ENCODE results near the gene CYLD.

CYLD gene

DNA sequence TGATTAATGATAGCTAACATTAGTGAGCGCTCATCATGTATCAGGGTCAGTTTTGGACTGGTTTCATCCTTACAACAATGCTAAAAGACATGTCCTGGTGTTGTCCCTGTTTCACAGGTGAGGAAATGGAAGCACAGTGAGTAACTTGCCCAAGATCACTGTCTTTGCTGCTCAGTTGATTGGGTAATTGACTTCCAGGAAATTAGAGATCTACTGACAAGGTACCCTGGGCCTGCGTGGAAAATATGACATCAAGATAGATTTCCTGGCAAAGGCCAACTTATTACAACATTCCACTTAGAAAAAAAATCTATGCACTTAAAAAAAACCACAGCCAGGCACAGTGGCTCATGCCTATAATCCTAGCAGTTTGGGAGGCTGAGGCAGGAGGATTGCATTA, 96.3 kb downstream of the CYLD start:
- ChIA-PET POLR2A (no interaction called here), CTCF (no interaction called here)
- no peak for DNase-seq (ENCODE audit: extremely low spot score)
- TF ChIP-seq SP1 (IDR thresholded peaks at IDR 0.05) (no peak), ELF4 (IDR thresholded peaks at IDR 0.05) (no peak), LEF1 (IDR thresholded peaks at IDR 0.05; ENCODE audit: borderline replicate concordance) (no peak), FOXA1 (IDR thresholded peaks at IDR 0.05) (no peak), ZNF384 (IDR thresholded peaks at IDR 0.05) (no peak), HDGF (IDR thresholded peaks at IDR 0.05; ENCODE audit: borderline replicate concordance) (no peak), BHLHE40 (IDR thresholded peaks at IDR 0.05; ENCODE audit: borderline replicate concordance) (no peak), TARDBP (IDR thresholded peaks at IDR 0.05) (no peak), FOXK2 (IDR thresholded peaks at IDR 0.05) (no peak), CTBP1 (IDR thresholded peaks at IDR 0.05; ENCODE audit: borderline replicate concordance) (no peak), ARNT (IDR thresholded peaks at IDR 0.05) (no peak), SUZ12 (IDR thresholded peaks at IDR 0.05) (no peak), FOXM1 (IDR thresholded peaks at IDR 0.05; ENCODE audit: borderline replicate concordance) (no peak), NFRKB (IDR thresholded peaks at IDR 0.05) (no peak), L3MBTL2 (conservative IDR thresholded peaks at IDR 0.05) (no peak)
- TF ChIP-seq, protein P1, sequence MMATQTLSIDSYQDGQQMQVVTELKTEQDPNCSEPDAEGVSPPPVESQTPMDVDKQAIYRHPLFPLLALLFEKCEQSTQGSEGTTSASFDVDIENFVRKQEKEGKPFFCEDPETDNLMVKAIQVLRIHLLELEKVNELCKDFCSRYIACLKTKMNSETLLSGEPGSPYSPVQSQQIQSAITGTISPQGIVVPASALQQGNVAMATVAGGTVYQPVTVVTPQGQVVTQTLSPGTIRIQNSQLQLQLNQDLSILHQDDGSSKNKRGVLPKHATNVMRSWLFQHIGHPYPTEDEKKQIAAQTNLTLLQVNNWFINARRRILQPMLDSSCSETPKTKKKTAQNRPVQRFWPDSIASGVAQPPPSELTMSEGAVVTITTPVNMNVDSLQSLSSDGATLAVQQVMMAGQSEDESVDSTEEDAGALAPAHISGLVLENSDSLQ (IDR thresholded peaks at IDR 0.05) = no peak

DNA sequence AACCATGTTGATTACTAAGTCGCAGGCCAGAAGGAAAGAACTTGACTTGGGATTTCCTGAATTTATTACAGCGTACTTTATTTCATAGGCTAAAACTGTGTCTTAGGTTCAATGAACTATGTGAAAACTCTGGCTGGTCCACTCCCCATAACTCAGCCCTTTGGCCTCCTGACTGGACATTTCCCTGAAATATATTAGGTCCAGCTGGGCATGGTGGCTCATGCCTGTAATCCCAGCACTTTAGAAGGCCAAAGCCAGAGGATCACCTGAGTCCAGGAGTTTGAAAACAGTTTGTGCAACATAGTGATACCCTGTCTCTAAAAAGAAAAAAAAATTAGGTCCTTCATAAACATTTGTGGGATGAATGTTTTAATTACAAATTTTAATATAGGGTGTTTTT, 97.0 kb downstream of the CYLD start:
- TF ChIP-seq HDGF (IDR thresholded peaks at IDR 0.05; ENCODE audit: borderline replicate concordance) (no peak), NFRKB (IDR thresholded peaks at IDR 0.05) (no peak), FOXA1 (IDR thresholded peaks at IDR 0.05) (no peak), SUZ12 (IDR thresholded peaks at IDR 0.05) (no peak), BHLHE40 (IDR thresholded peaks at IDR 0.05; ENCODE audit: borderline replicate concordance) (no peak), ZNF384 (IDR thresholded peaks at IDR 0.05) (no peak), ELF4 (IDR thresholded peaks at IDR 0.05) (no peak), ARNT (IDR thresholded peaks at IDR 0.05) (no peak), FOXK2 (IDR thresholded peaks at IDR 0.05) (no peak), L3MBTL2 (conservative IDR thresholded peaks at IDR 0.05) (no peak), TARDBP (IDR thresholded peaks at IDR 0.05) (no peak), FOXM1 (IDR thresholded peaks at IDR 0.05; ENCODE audit: borderline replicate concordance) (no peak), SP1 (IDR thresholded peaks at IDR 0.05) (no peak), LEF1 (IDR thresholded peaks at IDR 0.05; ENCODE audit: borderline replicate concordance) (no peak)
- TF ChIP-seq, protein P1 (IDR thresholded peaks at IDR 0.05) = no peak
- POLR2A ChIA-PET = no interaction called here
- CTCF ChIA-PET = no interaction called here
- DNase-seq (ENCODE audit: extremely low spot score) = no peak

DNA sequence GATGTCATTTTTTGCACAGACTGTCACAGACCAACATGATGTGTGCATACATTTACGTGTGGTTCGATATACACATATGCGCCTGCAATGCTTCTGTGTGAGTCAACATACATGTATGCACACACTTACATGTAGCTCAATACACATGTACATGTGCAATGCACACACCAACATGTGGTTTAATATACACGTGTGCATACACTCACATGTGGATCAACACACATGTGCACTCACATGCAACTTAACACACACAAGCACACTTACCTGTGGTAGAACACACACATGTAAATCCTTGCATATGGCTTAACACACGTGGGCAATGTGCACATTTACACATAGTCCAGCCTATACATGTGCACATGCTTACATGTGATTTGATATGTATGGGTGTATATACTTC, 97.5 kb downstream of the CYLD start:
- no peak for DNase-seq (ENCODE audit: extremely low spot score)
- POLR2A ChIA-PET = no interaction called here
- CTCF ChIA-PET = no interaction called here
- TF ChIP-seq L3MBTL2 (conservative IDR thresholded peaks at IDR 0.05) (no peak), FOXK2 (IDR thresholded peaks at IDR 0.05) (no peak), BHLHE40 (IDR thresholded peaks at IDR 0.05; ENCODE audit: borderline replicate concordance) (no peak), TARDBP (IDR thresholded peaks at IDR 0.05) (no peak), HDGF (IDR thresholded peaks at IDR 0.05; ENCODE audit: borderline replicate concordance) (no peak), NFRKB (IDR thresholded peaks at IDR 0.05) (no peak), SP1 (IDR thresholded peaks at IDR 0.05) (no peak), CTBP1 (IDR thresholded peaks at IDR 0.05; ENCODE audit: borderline replicate concordance) (no peak), LEF1 (IDR thresholded peaks at IDR 0.05; ENCODE audit: borderline replicate concordance) (no peak), FOXM1 (IDR thresholded peaks at IDR 0.05; ENCODE audit: borderline replicate concordance) (no peak), ELF4 (IDR thresholded peaks at IDR 0.05) (no peak), ARNT (IDR thresholded peaks at IDR 0.05) (no peak)
- TF ChIP-seq, protein P1 (IDR thresholded peaks at IDR 0.05) = no peak

DNA sequence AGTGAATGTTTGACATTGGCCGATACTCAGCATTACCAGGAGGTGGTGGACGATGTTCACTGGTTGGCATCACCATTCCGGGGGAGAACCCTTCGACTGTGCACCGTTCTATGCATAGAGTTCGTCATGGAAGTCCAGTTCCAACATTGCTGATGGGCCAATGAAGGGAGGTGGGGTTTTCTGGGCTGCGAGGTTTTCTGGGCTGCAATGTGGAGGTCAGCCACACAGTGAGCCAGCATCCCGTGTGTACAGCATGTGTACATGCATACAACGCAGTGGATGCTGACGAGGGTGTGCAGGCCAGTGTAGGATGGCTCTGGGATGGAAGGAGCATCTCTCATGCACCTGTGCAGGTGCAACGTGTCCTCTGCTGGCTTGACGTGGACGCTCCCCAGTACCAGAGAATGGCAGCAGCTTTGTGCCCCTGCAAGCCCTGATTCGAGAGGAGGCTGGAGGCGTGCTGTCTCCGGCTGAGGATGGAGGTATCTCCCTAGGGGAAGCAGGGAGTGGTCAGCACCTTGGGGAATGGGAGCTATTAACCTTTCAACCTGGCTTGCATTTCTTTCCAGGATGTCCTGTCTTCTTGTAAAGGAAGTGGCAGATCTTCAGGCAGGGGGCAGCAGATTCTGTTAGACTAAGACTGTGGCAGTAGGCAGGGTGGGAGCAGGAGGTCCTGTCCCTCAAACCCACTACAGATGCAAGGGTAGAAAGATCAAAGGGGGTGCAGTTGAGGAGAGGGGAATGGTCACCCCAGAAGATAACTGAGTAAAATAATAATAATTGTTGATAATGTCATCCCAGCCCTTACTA, 98.2 kb downstream of the CYLD start:
- ChIA-PET POLR2A (no interaction called here), CTCF (interaction anchor here (0.6 kb wide), 2 partner anchors 209 to 313 kb away, joined by 3 to 6 read pairs; no protein-coding TSS in a partner anchor)
- TF ChIP-seq ARNT (IDR thresholded peaks at IDR 0.05) (no peak), ZNF384 (IDR thresholded peaks at IDR 0.05) (no peak), FOXK2 (IDR thresholded peaks at IDR 0.05) (no peak), HDGF (IDR thresholded peaks at IDR 0.05; ENCODE audit: borderline replicate concordance) (no peak), L3MBTL2 (conservative IDR thresholded peaks at IDR 0.05) (no peak), FOXM1 (IDR thresholded peaks at IDR 0.05; ENCODE audit: borderline replicate concordance) (no peak)
- TF ChIP-seq, protein P1 (IDR thresholded peaks at IDR 0.05) = no peak
- DNase-seq (ENCODE audit: extremely low spot score) = no peak

DNA sequence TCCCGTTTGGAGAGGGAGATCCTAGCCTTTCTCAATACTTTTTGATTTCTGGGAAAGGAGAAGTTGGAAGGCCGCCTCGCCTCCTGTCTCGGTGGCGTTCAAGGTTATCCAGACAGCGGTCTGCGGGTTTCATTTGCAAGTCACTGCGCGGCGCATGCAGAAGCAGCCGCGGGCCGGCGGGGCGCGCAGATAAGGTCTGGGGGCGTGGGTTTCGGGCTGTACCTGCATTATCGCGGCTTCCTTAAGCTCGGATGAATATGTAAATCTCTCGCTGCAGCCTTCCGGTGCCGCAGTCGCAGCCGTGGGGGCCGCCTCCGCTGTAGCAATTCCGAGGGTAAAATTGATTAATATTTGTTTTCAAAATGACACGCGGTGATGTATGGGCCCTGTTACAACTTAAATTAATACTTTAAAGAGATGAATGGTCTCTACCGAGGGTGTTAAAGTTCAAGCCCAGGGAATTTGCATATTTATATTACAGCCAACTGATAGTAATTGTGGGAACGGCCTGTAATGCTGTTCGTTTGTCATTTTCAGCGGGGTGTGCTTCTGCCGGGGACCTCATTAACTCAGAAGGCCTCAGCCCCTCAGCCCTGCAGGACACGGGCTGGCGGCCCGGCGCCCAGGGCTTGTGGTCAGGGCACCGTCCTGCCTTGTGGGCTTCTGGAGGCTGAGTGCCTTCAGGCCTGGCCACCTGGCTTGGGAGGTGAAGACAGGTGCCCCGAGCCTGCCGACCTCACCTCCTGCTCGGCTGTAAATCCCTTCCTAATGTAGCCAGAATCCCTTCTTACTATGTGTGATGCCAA, 99.4 kb downstream of the CYLD start:
- no peak for DNase-seq (ENCODE audit: extremely low spot score)
- no peak for TF ChIP-seq TARDBP (IDR thresholded peaks at IDR 0.05)
- POLR2A ChIA-PET = no interaction called here
- CTCF ChIA-PET = interaction anchor here (0.6 kb wide), 1 partner anchor 208 kb away, joined by 6 read pairs; no protein-coding TSS in a partner anchor
